Lower leg skin (tissue), 3 donors: ENCODE results near the gene PAQR3.

Source experiments
- CTCF ChIP-seq, 3 donors: fragments of 450-650 bp; IDR thresholded peaks; one replicate each; pipeline ENCODE4 v1.5.1; 2016; ENCODE audit warnings: antibody characterized with exemption in 3 of 3, mild to moderate bottlenecking in 3 of 3, moderate library complexity in 2 of 3
- POLR2A ChIP-seq, 2 donors: fragments of 450-650 bp; IDR thresholded peaks; one replicate each; pipeline ENCODE4 v1.6.1; 2016 to 2017; ENCODE audit warnings: antibody characterized with exemption in 2 of 2, mild to moderate bottlenecking in 1 of 2, moderate library complexity in 1 of 2

- no peak for TF ChIP-seq CTCF (IDR thresholded peaks at IDR 0.05)
- TF ChIP-seq POLR2A (IDR thresholded peaks at IDR 0.05), result no peak
Measured at GRCh38 chr4:78928835-78929234, 10.4 kb downstream of the PAQR3 start.
